ENCODE data around the gene ARHGEF12.

The ARHGEF12 gene

GRCh38 chr11:120536091-120536796, 200.0 kb downstream of the ARHGEF12 start:
- TF ChIP-seq USF1 (IDR thresholded peaks at IDR 0.05) (no peak), TEAD4 (IDR thresholded peaks at IDR 0.05) (no peak), YY1 (IDR thresholded peaks at IDR 0.05; ENCODE audit: low read depth) (no peak), FOXM1 (IDR thresholded peaks at IDR 0.05; ENCODE audit: borderline replicate concordance, low read depth) (no peak), EP300 (IDR thresholded peaks at IDR 0.05; ENCODE audit: borderline replicate concordance) (no peak)

GRCh38 chr11:120536797-120537169, 200.6 kb downstream of the ARHGEF12 start:
- TF ChIP-seq CEBPB (IDR thresholded peaks at IDR 0.05) (no peak), YY1 (IDR thresholded peaks at IDR 0.05; ENCODE audit: low read depth) (no peak), EP300 (IDR thresholded peaks at IDR 0.05; ENCODE audit: borderline replicate concordance) (no peak), MAX (IDR thresholded peaks at IDR 0.05) (no peak), FOXM1 (IDR thresholded peaks at IDR 0.05; ENCODE audit: borderline replicate concordance, low read depth) (no peak), RAD21 (IDR thresholded peaks at IDR 0.05; ENCODE audit: low read depth) (no peak), CREB1 (IDR thresholded peaks at IDR 0.05; ENCODE audit: low read depth) (no peak), TCF12 (IDR thresholded peaks at IDR 0.05; ENCODE audit: low read depth) (no peak), EGR1 (IDR thresholded peaks at IDR 0.05) (no peak)

- TF ChIP-seq MAX (IDR thresholded peaks at IDR 0.05) (no peak), TCF12 (IDR thresholded peaks at IDR 0.05; ENCODE audit: low read depth) (no peak)
Measured at GRCh38 chr11:120537996-120538395, 201.8 kb downstream of the ARHGEF12 start.

GRCh38 chr11:120538707-120539106, 202.5 kb downstream of the ARHGEF12 start:
- no peak for TF ChIP-seq USF1 (IDR thresholded peaks at IDR 0.05)

All from Ishikawa (cell line).